BJ (cell line): Measurements from ENCODE around the gene SORCS2. TPM values are rescaled to one million over a fixed set of nuclear protein-coding genes. Genes with fewer than 3 reads are reported as not detected.

Source experiments
- CTCF ChIA-PET: fragments of 350-600 bp; formaldehyde crosslinking; extraction: SDS; loops from one replicate; lab custom pipeline; 2021; ENCODE audit warnings: antibody characterized with exemption, inconsistent platforms; lab: Yijun Ruan, JAX
- POLR2A ChIA-PET: fragments of 300-600 bp; sonication (Branson Sonifier 250); formaldehyde crosslinking; extraction: SDS; loops from one replicate; lab custom pipeline; 2021; ENCODE audit warnings: antibody characterized with exemption; lab: Charles Lee
- DNase-seq: peaks from one replicate; pipeline ENCODE4 v3.0.0-alpha.2; 2011; ENCODE audit warnings: low read depth
- H3K27me3 ChIP-seq: 2 replicates; pipeline ENCODE4 v1.6.0; 2011; ENCODE audit warnings: low read length; ENCODE audit not compliant: control insufficient read depth, insufficient read depth
- H3K36me3 ChIP-seq: 2 replicates; pipeline ENCODE4 v1.5.1; 2011; ENCODE audit warnings: low read length; ENCODE audit not compliant: control insufficient read depth, insufficient read depth
- H3K4me3 ChIP-seq: 2 replicates; pipeline ENCODE4 v1.5.1; 2011; ENCODE audit warnings: low read depth, mild to moderate bottlenecking, control low read depth, low read length
- polyA plus RNA-seq: library from polyadenylated mRNA; depleted of rRNA; stranded (reverse); fragments of >200 nt; gene quantifications from 2 replicates; pipeline ENCODE4 v1.2.3, GENCODE V29; 2011
- TF ChIP-seq, protein P1 (sequence below): IDR thresholded peaks from 2 replicates; pipeline ENCODE4 v1.5.1; 2011; ENCODE audit warnings: low read depth, mild to moderate bottlenecking, control low read depth, inconsistent platforms, low read length, moderate library complexity; ENCODE audit not compliant: insufficient read depth

The SORCS2 gene
- polyA plus RNA-seq, 1 experiment, result 0.63 TPM

DNA sequence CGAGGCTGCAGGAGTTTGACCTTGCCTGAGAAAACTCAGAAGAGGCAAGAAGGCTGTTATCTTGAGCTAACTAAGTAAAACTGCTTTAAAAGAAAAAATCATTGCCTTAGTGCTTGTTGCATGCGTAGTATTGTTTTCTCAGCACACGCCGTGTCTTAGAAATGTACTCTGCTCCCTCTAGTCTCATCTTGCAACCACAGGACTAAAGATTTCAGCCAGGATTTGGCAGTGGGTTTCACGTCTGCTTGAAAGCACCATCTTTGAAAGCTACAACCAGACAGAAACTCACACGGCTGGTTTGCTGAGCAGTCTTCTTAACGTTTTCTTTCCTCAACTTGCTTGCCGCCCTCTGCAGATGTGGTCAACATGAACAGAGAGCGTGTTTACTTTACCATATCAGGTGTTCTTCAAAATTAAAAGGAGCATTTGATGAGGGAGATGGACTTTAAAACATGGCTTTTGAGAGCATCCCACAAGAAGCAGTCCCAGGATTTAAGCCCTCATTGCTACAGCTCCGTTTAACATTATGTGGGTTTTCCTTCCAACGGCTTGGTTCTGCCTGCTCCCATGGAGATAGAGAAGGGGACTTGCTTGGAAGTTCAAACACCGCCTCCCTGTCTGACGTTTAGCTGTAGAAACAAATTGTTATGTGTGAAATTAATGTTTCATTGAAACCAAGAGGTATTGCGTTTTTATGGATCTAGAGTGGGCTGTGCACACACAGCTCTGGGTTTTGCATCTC lies 3.4 kb downstream of the SORCS2 start:
- TF ChIP-seq, protein P1, sequence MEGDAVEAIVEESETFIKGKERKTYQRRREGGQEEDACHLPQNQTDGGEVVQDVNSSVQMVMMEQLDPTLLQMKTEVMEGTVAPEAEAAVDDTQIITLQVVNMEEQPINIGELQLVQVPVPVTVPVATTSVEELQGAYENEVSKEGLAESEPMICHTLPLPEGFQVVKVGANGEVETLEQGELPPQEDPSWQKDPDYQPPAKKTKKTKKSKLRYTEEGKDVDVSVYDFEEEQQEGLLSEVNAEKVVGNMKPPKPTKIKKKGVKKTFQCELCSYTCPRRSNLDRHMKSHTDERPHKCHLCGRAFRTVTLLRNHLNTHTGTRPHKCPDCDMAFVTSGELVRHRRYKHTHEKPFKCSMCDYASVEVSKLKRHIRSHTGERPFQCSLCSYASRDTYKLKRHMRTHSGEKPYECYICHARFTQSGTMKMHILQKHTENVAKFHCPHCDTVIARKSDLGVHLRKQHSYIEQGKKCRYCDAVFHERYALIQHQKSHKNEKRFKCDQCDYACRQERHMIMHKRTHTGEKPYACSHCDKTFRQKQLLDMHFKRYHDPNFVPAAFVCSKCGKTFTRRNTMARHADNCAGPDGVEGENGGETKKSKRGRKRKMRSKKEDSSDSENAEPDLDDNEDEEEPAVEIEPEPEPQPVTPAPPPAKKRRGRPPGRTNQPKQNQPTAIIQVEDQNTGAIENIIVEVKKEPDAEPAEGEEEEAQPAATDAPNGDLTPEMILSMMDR, result no peak
- no peak overlapping the region for H3K4me3 ChIP-seq
- H3K36me3 ChIP-seq, result no peaks in the 10 kb centered on the region
- POLR2A ChIA-PET, result no interaction called here
- H3K27me3 ChIP-seq, result peaks cover 24% of the 10 kb centered on the region
- CTCF ChIA-PET, result interaction anchor here (1.0 to 6.3 kb wide), 8 partner anchors 8 to 140 kb away, joined by 3 to 88 read pairs (median 6); no protein-coding TSS in a partner anchor
- DNase-seq, result no peak

GRCh38 chr4:7196288-7196651 lies 3.9 kb downstream of the SORCS2 start:
- TF ChIP-seq, protein P1, result no peak
- no peak for DNase-seq
- ChIA-PET POLR2A (no interaction called here), CTCF (interaction anchor here (0.7 to 6.3 kb wide), 7 partner anchors 9 to 607 kb away, joined by 3 to 88 read pairs (median 3); no protein-coding TSS in a partner anchor)
- H3K4me3 ChIP-seq, result no peak overlapping the region
- H3K27me3 ChIP-seq, result peaks cover 24% of the 10 kb centered on the region
- no peaks in the 10 kb centered on the region for H3K36me3 ChIP-seq

- ChIA-PET POLR2A (no interaction called here), CTCF (interaction anchor here (0.7 to 6.3 kb wide), 7 partner anchors 9 to 606 kb away, joined by 3 to 88 read pairs (median 3); no protein-coding TSS in a partner anchor)
- no peak for DNase-seq
- H3K4me3 ChIP-seq, result no peak overlapping the region
- peaks cover 24% of the 10 kb centered on the region for H3K27me3 ChIP-seq
- TF ChIP-seq, protein P1, result no peak
- no peaks in the 10 kb centered on the region for H3K36me3 ChIP-seq
These were observed 4.4 kb downstream of the SORCS2 start for GRCh38 chr4:7196736-7197135.

GRCh38 chr4:7197910-7198309 lies 5.6 kb downstream of the SORCS2 start:
- H3K27me3 ChIP-seq, result peaks cover 24% of the 10 kb centered on the region
- TF ChIP-seq, protein P1, result no peak
- no peak overlapping the region for H3K4me3 ChIP-seq
- no peaks in the 10 kb centered on the region for H3K36me3 ChIP-seq
- ChIA-PET CTCF (interaction anchor here (1.2 to 6.3 kb wide), 4 partner anchors 41 to 138 kb away, joined by 3 to 88 read pairs (median 5); no protein-coding TSS in a partner anchor), POLR2A (interaction anchor here (0.7 kb wide), 1 partner anchor 9 kb away, joined by 3 read pairs; no protein-coding TSS in a partner anchor)
- DNase-seq, result no peak

GRCh38 chr4:7198440-7199128 lies 6.2 kb downstream of the SORCS2 start:
- H3K27me3 ChIP-seq, result peaks cover 18% of the 10 kb centered on the region
- TF ChIP-seq, protein P1, result no peak
- no peak overlapping the region for H3K4me3 ChIP-seq
- no peak for DNase-seq
- H3K36me3 ChIP-seq, result no peaks in the 10 kb centered on the region
- ChIA-PET POLR2A (interaction anchor here (0.7 kb wide), 1 partner anchor 8 kb away, joined by 3 read pairs; no protein-coding TSS in a partner anchor), CTCF (interaction anchor here (1.2 to 6.3 kb wide), 4 partner anchors 42 to 137 kb away, joined by 3 to 88 read pairs (median 5); no protein-coding TSS in a partner anchor)
